Ramos (cell line): ENCODE data around the gene ZNFX1.
"Not testable (repeated sequence)": the region's sequence is repeated elsewhere in the genome, so short reads cannot be mapped to it uniquely, and the experiment has no call there.

Experiments used
- in situ Hi-C: fragments of 300-500 bp; cut with MboI; formaldehyde crosslinking; loops from one replicate; pipeline ENCODE4 v1.14.3; 2022; ENCODE audit warnings: low sequenced_read_pairs; ENCODE audit not compliant: unreplicated experiment

ZNFX1 gene

DNA sequence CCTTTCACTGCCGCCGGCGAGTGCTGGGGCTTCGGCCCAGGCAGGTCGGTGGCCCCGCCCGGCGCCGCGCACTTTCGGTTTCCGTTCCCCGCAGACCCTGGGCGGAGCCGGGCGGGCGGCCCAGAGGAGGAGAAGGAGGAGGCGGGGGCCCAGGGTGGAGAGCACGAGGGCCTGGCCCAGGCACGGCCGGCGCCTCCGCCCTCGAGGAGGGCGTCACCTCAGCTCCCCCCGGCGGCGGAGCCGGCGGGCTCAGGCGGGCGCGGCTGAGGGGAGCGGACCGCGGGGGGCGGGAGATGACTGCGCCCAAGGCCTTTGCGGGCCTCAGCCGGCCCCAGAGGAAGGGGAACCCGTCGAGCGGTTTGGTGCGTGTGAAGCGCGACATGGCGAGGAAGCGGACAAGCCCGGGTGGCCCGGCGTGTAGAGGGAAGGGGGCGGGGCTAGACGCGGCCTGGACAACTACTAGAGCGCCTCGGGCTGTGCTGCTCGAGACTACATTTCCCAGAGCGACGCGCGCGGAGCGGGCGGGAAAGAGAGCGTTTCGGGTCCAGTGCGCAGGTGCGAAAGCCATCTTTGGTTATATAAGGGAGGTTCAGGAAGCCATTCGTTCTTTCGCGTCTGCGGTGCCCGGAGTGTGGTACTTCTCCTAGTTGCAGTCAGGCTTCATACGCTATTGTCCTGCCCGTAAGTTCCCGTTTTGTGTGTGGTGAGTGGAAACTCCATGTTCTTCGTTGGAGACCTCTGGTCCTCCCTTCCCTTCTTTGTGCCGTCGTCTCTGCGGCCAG is at the start of gene ZNFX1:
ZNFX1 (minus strand) TSS at position 22 of the 782 bp plus-strand sequence. CDS start 2,218 bp downstream, outside the sequence.
- in situ Hi-C loops: no loop called here

DNA sequence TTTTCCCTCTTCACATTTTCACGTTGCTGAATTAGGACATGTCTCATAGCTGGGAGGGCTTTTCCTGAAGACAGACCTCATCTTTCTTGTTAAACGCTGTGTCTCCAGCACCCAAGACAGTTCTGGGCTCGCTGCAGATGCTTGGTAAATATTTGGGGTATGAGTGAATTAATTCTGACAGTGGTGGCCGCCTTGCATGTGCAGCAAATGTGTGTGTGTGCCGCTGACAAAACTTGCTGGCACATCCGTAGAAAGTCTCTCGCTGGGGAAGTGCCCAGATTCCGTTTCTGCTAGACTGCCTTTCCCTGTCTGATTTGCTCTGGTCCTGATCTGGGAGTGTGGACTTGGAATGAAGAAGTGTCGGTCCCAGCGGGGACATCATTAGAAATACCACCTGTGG is 48.2 kb upstream of the ZNFX1 start:
- in situ Hi-C loops: loop anchor here (25.0 kb wide), 1 partner anchor 186 kb away; no protein-coding TSS in a partner anchor

DNA sequence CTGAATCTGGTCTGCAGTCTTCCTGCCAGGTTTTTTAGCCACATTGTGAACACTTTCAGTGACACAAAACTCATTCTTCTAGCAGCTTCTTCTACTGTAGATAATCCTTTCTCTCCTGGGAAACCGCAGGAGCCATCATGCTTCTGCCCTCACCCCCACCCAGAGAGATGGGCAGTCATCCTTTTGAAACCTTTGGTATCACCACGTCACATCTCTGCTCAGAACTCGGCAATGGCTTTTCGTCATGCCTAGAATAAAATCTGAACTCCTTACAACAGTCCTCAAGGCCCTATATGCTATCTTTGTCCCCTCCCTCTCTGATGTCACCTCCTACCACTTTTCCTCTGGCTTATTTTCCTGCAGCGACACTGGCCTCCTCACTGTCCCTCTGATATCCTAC is 46.4 kb upstream of the ZNFX1 start:
- in situ Hi-C loops: no loop called here

DNA sequence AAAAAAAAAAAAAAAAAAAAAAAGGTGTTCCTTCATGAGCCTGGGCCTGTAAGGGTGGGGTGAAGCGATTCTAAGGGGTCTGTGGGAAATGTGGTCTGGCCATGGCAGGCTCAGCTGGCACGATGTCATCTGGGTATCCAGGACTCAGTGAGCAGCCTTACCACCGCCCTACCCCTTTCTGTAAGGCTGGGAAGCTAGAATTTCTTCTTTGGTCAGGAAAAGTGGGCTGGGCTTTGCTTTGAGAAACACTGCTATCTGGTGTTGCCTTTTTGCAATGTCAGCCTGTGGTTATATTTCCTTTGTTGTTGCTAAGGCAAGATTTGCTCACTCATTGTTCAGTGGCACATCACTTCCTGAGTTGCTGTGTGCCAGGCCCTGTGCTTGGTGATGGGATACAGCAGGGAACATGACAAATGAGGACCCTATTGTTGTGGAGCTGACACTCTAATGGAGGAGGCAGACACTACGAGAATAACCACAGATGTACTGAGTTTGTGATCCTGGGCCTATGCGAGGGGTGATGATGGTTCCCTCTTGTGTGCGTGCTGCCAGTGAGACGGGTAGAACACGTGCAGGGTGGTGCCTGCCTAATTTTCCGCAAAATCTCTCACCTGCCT is 45.9 kb upstream of the ZNFX1 start:
- in situ Hi-C loops: no loop called here

DNA sequence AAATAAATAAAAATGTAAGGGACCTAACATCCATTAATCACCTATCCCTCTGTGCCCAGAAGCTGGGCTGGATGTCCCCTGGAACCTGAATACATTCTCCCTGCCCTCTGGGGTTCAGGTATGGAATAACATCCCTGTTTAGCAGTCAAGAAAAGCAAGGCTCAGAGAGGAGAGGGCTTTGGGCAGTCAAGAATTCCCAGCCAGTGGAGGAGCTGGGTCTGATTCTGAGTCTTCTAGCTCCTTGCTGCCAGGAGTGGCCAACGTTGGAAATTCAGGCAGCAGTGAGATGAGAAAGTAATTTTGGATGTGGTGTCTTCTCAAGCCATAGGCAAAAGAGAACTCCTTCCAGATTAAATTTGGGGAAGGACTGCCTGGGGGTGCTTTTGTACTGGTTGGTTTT is 42.6 kb upstream of the ZNFX1 start:
- in situ Hi-C loops: no loop called here

DNA sequence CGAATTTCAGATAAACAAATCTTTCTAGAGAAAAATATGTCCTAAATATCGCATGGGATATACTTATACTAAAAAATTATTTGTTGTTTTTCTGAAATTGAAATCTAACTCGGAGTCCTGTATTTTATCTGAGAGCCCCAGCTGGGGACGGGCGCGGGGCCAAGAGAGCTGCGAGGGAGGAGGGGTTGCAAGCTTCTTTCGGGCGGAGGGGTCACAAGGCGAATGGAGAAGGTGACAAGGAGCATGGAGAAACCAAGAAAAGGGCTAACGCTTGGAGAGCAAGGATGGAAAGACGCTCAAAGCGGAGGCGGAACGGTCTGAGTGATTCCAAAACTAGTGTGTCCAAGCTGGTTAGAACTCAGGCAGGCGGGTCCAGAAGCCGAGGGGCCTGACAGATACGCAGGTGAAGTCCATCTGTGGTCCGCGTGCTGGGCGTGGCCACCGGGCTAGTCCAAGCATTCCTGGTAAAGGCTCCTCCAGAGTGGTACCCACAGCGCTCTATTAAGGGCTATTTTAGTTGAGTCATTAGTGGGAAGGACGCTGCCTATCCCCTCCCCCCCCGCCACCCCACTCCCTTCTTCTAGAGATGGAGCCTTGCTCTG is 41.5 kb upstream of the ZNFX1 start:
- in situ Hi-C loops: no loop called here

DNA sequence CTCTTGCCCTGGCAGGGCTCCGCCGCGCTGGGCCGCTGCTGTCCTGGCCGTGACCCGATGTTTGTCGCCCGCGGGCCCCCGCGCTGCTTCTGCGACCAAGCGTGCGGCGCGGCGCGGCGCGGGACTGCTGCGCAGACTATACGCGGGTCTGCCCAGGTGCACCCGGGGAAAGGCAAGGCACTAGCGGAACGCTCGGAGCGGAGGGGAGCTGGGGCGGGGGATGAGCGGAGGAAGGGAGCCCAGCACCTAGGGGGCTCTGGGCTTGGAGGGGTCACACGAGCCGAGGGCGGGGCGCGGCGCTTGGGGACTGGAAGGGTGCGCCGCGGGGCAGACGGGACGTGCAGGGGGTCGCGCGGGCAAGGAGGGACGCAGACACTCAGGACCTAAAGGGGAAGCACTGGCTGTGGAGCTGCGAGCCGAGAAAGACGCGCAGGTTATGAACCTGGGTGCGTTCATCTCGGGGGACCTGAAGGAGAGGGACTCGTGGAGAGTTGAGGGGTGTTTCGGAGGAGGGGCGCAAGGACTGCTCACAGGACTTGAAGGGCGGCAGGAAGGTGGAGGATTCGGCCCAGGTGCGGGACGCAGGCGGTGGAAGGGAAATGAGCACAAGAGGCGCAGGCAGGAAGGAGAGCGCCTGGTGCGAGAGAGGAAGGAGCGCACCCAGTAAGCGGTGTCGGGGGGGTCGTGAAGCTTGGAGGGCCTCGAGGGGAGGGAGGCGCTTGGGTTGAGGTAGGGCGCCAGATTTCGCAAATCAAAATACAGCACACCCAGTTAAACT is 40.8 kb upstream of the ZNFX1 start:
- in situ Hi-C loops: no loop called here

DNA sequence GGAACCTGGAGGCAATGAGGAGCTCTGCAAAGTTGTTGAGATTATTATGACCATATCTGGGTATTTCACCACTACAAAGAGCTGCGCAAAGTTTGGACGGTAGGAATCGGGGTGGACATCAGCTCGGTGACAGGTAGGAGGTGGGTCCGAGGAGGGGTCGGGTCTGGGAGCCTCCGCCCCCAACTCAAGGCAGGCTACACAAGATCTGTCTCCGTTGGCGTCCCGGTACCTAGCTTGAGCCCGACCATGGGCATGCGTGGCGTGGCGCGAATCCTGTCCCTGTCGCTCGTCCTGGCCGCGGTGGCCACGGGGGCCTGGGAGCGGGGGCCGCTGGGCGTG is 40.2 kb upstream of the ZNFX1 start:
- in situ Hi-C loops: no loop called here

DNA sequence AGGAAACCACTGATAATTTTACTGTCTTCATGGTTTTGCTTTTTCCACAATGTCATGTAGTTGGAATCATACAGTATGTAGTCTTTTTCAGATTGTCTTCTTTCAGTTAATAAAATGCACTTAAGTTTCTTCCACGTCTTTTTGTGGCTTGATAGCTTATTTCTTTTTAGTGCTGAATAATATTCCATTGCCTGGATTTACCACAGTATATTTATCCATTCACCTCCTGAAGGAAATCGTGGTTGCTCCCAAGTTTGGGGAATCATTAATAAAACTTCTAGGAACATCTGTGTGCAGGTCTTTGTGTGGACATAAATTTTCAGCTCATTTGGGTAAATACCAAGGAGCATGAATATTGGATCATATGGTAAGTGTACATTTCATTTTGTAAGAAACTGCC is 38.8 kb upstream of the ZNFX1 start:
- in situ Hi-C loops: no loop called here

DNA sequence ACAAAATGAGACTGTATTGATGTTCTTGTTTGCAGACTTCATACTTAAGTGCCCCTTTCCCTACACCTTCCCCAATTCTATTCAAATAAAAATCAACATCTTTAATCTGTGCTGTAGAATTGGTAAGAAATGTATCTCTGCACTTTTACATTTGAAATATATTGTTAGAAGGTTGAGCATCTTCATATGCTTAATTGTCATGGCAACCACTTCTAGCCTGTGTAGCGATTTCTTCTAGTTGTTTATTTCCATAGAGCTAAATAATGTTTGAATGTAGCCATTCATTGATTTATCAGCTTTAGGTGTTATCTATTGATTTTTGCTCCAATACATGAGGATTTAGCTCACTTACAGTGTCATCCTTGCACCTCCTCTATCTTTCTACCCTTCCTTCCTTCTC is 37.7 kb upstream of the ZNFX1 start:
- in situ Hi-C loops: no loop called here

DNA sequence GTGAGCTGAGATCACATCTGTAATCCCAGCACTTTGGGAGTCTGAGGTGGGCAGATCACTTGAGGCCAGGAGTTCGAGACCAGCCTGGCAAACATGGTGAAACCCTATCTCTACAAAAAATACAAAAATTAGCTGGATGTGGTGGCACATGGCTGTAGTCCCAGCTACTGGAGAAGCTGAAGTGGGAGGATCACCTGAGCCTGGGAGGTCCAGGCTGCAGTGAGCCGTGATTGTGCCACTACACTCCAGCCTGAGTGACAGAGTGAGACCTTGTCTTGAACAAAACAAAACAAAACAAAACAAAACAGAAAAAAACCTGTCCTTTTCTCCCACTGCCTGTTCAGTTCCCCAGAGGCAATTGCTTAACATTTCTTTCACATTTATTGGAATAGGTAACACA is 36.2 kb upstream of the ZNFX1 start:
- in situ Hi-C loops: not testable (repeated sequence)

DNA sequence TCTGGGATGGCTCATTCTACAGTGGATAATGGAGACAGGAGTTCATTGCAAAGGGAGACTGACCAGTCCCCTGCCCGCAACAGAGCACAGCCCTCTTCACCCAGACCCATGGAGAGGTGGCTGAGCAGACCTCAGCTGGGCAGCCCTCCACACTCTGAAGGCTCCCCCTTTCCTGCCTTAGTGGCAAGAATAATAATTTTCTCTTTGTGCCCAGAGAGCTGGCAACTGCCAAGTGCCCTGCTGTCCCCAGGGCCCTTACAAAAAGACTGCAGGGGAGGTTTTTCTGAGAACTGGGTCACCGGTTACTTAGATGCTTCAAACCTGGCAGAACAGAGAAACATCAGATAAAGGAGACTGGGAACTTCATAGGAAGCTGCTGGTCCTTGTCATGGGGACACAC is 35.4 kb upstream of the ZNFX1 start:
- in situ Hi-C loops: no loop called here

DNA sequence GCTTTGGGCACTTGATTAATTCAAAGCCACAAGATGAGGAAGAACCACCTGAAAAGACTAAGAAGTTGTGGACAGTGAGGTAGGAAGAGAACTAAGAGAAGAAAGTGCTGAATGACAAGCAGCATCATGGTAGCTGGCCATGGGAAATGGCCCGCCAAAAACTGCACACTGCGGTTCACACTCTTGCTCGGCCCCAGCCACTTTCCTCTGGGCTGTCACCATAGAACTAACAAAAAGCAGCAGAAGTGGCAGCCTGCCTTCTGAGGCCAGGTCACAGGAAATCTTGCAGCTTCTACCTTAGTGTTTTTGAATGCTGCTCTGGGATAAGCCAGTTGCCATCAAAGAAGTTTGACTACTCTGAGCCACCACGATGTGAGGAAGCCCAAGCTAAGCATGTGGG is 34.8 kb upstream of the ZNFX1 start:
- in situ Hi-C loops: no loop called here

DNA sequence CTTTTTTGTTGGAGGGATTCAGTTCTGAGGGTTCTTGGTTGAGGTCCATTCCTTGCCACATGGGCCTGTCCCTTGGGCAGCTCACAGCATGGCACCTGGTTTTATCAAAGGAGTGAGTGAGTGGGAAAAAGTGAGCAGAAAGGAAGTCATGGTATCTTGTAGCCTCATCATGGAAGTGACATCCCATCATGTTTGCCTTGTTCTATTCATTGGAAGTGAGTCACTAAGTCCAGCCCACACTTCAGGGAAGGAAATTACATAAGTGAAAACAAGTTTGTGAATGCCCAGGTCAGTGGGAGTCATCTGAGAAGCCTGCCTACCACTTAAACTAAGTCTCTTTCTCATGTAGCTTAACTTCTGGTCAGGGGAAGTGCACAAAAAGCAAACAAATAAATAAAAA is 32.8 kb upstream of the ZNFX1 start:
- in situ Hi-C loops: no loop called here

DNA sequence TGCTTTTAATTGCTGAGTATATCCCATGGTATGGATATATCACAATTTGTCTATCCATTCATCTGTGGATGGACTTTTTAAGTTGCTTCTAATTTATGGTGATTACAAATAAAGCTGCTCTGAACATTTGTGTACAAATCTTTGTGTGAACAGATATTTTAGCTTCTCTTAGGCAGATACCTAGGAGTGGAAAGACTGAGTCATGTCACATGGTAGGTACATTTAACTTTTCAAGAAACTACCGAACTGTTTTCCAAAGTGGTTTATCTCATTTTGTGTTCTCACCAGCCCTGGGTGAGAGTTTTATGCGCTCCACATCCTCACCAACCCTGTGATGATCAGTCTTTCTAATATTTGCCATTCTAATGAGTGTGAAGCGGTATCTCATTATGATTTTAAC is 31.0 kb upstream of the ZNFX1 start:
- in situ Hi-C loops: no loop called here

DNA sequence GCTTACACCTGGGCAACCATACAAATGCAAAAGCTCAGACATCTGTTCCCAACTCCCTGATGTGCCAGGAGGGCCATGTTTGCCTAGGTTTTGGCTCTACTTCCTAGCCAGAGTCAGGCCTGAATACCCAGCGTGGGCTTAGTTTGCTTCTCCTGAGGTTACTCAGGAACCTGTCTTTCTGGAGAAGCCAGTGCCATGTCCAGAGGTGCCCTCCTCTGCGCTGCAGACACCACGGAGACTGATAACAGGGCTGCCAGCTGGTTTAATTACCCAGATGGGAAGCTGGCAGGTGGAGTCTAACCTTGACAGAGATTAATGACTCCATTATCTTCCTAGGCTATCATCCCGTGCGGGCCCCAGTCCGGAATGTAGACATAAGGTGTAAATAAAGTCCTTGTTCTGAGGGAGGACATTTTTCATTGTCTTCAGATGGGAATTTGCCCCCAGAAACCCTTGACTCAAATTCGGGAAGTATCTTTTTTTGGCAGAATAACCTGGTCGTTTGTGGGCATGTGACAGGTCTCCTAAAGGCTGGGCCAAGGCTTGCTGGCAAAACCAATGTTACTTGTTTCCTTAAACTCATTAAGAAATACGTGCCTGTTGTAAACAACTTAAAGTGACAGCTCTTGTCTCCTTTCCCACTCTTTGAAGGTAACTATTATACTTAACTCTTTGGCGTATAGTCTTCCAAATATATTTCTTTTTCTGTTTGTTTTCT is 29.2 kb upstream of the ZNFX1 start:
- in situ Hi-C loops: no loop called here

DNA sequence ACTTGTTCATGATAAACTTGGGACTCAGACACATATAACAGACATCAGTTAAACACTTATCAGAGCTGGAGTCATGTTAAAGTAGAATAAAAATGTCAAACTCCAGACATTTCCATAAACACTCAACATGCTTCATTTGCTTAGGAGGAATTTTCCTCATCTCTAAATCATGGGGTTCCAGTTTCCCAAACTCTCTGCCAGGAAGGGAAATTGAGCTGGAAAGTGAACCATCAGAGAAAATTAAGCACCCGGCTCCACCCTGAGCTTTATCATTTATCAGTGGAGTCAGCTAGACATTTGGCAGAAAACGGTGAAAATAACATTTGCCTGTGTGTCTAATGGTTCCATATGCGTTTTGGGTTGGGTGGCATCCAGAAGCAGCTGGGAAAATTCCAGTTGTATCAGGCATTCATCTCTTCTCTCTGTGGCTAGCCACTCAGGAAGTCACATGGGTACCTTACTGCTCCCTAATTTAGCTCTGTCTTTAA is 25.3 kb upstream of the ZNFX1 start:
- in situ Hi-C loops: no loop called here

DNA sequence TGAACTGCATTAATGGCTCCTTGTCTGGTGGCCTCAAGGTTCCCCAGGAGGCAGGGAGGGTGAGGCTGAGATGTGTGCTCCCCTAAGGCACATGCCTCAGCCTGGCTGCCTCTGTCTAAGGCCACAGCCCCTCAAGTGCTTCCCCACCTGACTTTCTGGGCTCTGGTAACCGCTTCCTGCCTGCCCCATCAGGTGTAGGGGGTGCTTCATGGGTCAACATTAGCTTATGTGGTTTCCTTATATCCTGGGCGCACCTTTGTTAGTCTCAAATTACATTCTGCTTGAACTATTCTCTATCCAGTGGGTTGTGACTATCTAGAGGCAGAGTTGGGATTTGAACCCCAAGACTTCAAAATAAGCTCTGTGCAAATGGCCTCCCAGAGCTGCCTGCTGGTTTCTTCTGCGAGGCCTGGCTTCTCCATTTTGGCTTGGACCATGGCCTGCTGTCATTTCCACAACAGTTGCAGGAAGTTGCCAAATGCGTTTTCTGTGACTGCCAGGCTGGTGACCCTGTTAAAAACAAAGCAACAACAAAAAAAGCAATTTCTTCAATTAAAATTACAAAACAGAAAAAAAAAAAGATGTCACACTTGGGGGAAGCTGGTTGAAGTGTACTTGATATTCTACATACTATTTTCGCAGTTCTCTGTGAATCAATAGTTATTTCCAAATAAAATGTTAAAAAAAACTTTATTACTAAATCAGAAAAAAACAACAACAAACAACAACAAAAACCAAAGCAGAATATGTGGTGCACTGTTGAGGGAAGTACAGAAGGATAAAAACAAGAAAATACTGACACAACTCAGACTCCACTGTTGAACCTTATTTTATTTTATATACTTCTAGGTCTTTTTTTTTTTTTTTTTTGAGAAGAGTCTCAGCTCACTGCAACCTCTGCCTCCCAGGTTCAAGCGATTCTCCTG is 20.0 kb upstream of the ZNFX1 start:
- in situ Hi-C loops: no loop called here

DNA sequence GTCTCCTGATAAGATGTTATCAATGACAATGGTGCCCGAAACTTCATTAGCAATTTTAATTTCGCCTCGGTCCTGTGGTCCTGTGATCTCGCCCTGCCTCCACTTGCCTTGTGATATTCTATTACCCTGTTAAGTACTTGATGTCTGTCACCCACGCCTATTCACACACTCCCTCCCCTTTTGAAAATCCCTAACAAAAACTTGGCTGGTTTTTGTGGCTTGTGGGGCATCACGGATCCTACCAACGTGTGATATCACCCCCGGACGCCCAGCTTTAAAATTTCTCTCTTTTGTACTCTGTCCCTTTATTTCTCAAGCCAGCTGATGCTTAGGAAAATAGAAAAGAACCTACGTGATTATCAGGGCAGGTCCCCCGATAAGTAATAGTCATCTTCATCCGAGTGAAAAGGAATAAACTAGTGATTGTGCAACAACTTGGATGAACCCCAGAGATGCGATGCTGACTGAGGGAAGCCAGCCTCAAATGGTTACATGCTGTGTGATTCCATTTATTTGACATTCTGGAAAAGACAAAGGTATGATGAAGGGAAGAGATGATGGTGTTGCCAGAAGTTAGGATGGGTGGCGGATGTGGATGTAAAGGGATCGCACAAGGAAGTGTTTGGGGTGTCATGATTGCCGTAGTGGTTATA is 16.3 kb upstream of the ZNFX1 start:
- in situ Hi-C loops: not testable (repeated sequence)
